HepG2 (cell line): ENCODE results near the gene PTPN2. TPM values are rescaled to one million over a fixed set of nuclear protein-coding genes. Genes with fewer than 3 reads are reported as not detected.

Source experiments
- CEBPG ChIP-seq: IDR thresholded peaks from 2 replicates; pipeline ENCODE4 v1.6.1; 2016
- CENPX ChIP-seq: sonication (generic); formaldehyde crosslinking; IDR thresholded peaks from 2 replicates; pipeline ENCODE4 v1.9.0; 2021; ENCODE audit warnings: mild to moderate bottlenecking, missing genetic modification reagents, moderate library complexity
- DNMT1 ChIP-seq: sonication (generic); formaldehyde crosslinking; IDR thresholded peaks from 2 replicates; pipeline ENCODE4 v1.5.1; 2020; ENCODE audit warnings: mild to moderate bottlenecking, missing genetic modification reagents
- EED ChIP-seq: sonication (generic); formaldehyde crosslinking; IDR thresholded peaks from 2 replicates; pipeline ENCODE4 v1.5.0; 2020; ENCODE audit warnings: mild to moderate bottlenecking, missing genetic modification reagents
- ELF1 ChIP-seq: sonication (generic); formaldehyde crosslinking; IDR thresholded peaks from 2 replicates; pipeline ENCODE4 v1.4.0; 2020; ENCODE audit warnings: missing genetic modification reagents
- FOXP1 ChIP-seq, 2 experiments: fragments of 450-650 bp in 1 of 2; IDR thresholded peaks; 2 replicates each; pipeline ENCODE4 v1.6.1; 2017 to 2018; ENCODE audit warnings: antibody characterized with exemption in 1 of 2
- GLI4 ChIP-seq: sonication (generic); formaldehyde crosslinking; IDR thresholded peaks from 2 replicates; pipeline ENCODE4 v1.5.1; 2020; ENCODE audit warnings: missing genetic modification reagents, mild to moderate bottlenecking, moderate library complexity, borderline replicate concordance
- ISX ChIP-seq: sonication (generic); formaldehyde crosslinking; conservative IDR thresholded peaks from 2 replicates; pipeline ENCODE4 v1.5.0; 2020; ENCODE audit warnings: missing genetic modification reagents
- MIER2 ChIP-seq: IDR thresholded peaks from 2 replicates; pipeline ENCODE4 v1.6.1; 2016; ENCODE audit warnings: missing biosample characterization, missing genetic modification reagents
- NR2F1 ChIP-seq, 2 experiments: fragments of 450-650 bp in 1 of 2; formaldehyde crosslinking in 1 of 2; IDR thresholded peaks; 2 replicates each; pipeline versions ENCODE4 v1.5.0 to v1.6.1; 2016 to 2020; ENCODE audit warnings: mild to moderate bottlenecking in 1 of 2, missing compliant biosample characterization in 1 of 2, missing genetic modification reagents in 1 of 2, moderate library complexity in 1 of 2
- PATZ1 ChIP-seq: sonication (generic); formaldehyde crosslinking; IDR thresholded peaks from 2 replicates; pipeline ENCODE4 v1.4.0; 2020; ENCODE audit warnings: missing genetic modification reagents
- RFX3 ChIP-seq: IDR thresholded peaks from 2 replicates; pipeline ENCODE4 v1.6.1; 2016; ENCODE audit warnings: missing biosample characterization, missing genetic modification reagents
- SMAD9 ChIP-seq: sonication (generic); formaldehyde crosslinking; IDR thresholded peaks from 2 replicates; pipeline ENCODE4 v1.5.1; 2020; ENCODE audit warnings: mild to moderate bottlenecking, missing genetic modification reagents
- SNAPC2 ChIP-seq: sonication (generic); formaldehyde crosslinking; IDR thresholded peaks from 2 replicates; pipeline ENCODE4 v1.8.1; 2022; ENCODE audit warnings: mild to moderate bottlenecking, missing genetic modification reagents
- SOX6 ChIP-seq, 2 experiments: fragments of 450-650 bp in 1 of 2; sonication (generic) in 1 of 2; formaldehyde crosslinking in 1 of 2; IDR thresholded peaks; 2 replicates each; pipeline versions ENCODE4 v1.4.0 to v1.6.1; 2017 to 2020; ENCODE audit warnings: antibody characterized with exemption in 1 of 2, mild to moderate bottlenecking in 1 of 2, missing genetic modification reagents in 1 of 2
- TBX3 ChIP-seq: fragments of 450-650 bp; IDR thresholded peaks from 2 replicates; pipeline ENCODE4 v1.6.1; 2017; ENCODE audit warnings: antibody characterized with exemption, mild to moderate bottlenecking, inconsistent platforms, borderline replicate concordance
- TEAD3 ChIP-seq: optimal IDR thresholded peaks from 2 replicates; pipeline ENCODE3; 2016; ENCODE audit warnings: borderline replicate concordance
- ZBTB4 ChIP-seq: sonication (generic); formaldehyde crosslinking; IDR thresholded peaks from 2 replicates; pipeline ENCODE4 v1.4.0; 2020; ENCODE audit warnings: missing genetic modification reagents, mild to moderate bottlenecking, borderline replicate concordance
- ZFX ChIP-seq: sonication (generic); formaldehyde crosslinking; IDR thresholded peaks from 2 replicates; pipeline ENCODE4 v1.4.0; 2020; ENCODE audit warnings: mild to moderate bottlenecking, low read depth, missing genetic modification reagents, moderate library complexity
- ZNF414 ChIP-seq: sonication (generic); formaldehyde crosslinking; IDR thresholded peaks from 2 replicates; pipeline ENCODE4 v1.5.0; 2020; ENCODE audit warnings: missing genetic modification reagents
- ZNF451 ChIP-seq: sonication (generic); formaldehyde crosslinking; IDR thresholded peaks from 2 replicates; pipeline ENCODE4 v1.5.0; 2020; ENCODE audit warnings: mild to moderate bottlenecking, missing genetic modification reagents
- ZNF501 ChIP-seq: sonication (generic); formaldehyde crosslinking; IDR thresholded peaks from 2 replicates; pipeline ENCODE4 v1.5.1; 2020; ENCODE audit warnings: mild to moderate bottlenecking, moderate library complexity, missing genetic modification reagents
- ZNF547 ChIP-seq: sonication (generic); formaldehyde crosslinking; IDR thresholded peaks from 2 replicates; pipeline ENCODE4 v1.5.1; 2020; ENCODE audit warnings: mild to moderate bottlenecking, missing genetic modification reagents
- ZNF619 ChIP-seq: sonication (generic); formaldehyde crosslinking; IDR thresholded peaks from 2 replicates; pipeline ENCODE4 v1.4.0; 2020; ENCODE audit warnings: mild to moderate bottlenecking, missing genetic modification reagents
- ZNF747 ChIP-seq: sonication (generic); formaldehyde crosslinking; IDR thresholded peaks from 2 replicates; pipeline ENCODE4 v1.8.1; 2023; ENCODE audit warnings: missing genetic modification reagents, mild to moderate bottlenecking, borderline replicate concordance
- ZNF816 ChIP-seq: sonication (generic); formaldehyde crosslinking; IDR thresholded peaks from 2 replicates; pipeline ENCODE4 v1.8.0; 2022; ENCODE audit warnings: missing genetic modification reagents, mild to moderate bottlenecking, borderline replicate concordance
- ZSCAN25 ChIP-seq: sonication (generic); formaldehyde crosslinking; IDR thresholded peaks from 2 replicates; pipeline ENCODE4 v1.8.0; 2022; ENCODE audit warnings: mild to moderate bottlenecking, missing genetic modification reagents
- polyA plus RNA-seq, 8 experiments: library from polyadenylated mRNA; depleted of rRNA in 3 of 8; stranded (reverse) in 7 of 8; unstranded in 1 of 8; fragments of >200 nt; fragmentation: Illumina TruSeq in 4 of 8; extraction: Trizol in 4 of 8; gene quantifications; 2 replicates each; pipeline versions ENCODE4 v1.2.1 to v1.2.3, GENCODE V29; 2011 to 2016; ENCODE audit warnings: low read depth in 4 of 8, missing spikeins in 1 of 8, mixed read lengths in 1 of 8; ENCODE audit not compliant: insufficient read depth in 1 of 8
- total RNA-seq, 5 experiments: library from RNA; depleted of rRNA; stranded (reverse); fragments of >200 nt; fragmentation: Illumina TruSeq; extraction: Trizol; gene quantifications; 2 replicates each; pipeline ENCODE4 v1.2.3, GENCODE V29; 2016; ENCODE audit warnings: low read depth in 1 of 5

The PTPN2 gene
- total and polyA plus RNA-seq, 2 of the 13 experiments (the other 11 are each of a cell fraction or from before 2014, with no cell fraction given) = 24.9 to 41.5 TPM

- TF ChIP-seq SOX6 (IDR thresholded peaks at IDR 0.05) = no peak
- TF ChIP-seq SOX6 (CRISPR knock-in tag; IDR thresholded peaks at IDR 0.05) = peak; percentile 62; the same call in 1 of the 2 replicates
- TF ChIP-seq EED (CRISPR knock-in tag) = 0 out of 2 replicates have a peak, but pooled peaks have one; percentile 29
- 0 out of 2 replicates have a peak, but pooled peaks have one; percentile 10 for TF ChIP-seq CEBPG (CRISPR knock-in tag)
- no peak for TF ChIP-seq ELF1 (CRISPR knock-in tag)
- no peak for TF ChIP-seq SNAPC2
- no peak for TF ChIP-seq SMAD9 (CRISPR knock-in tag)
- 0 out of 2 replicates have a peak, but pooled peaks have one; percentile 48 for TF ChIP-seq ZNF547 (CRISPR knock-in tag)
- peak; percentile 64 for TF ChIP-seq TEAD3 (CRISPR knock-in tag)
- TF ChIP-seq PATZ1 = no peak
- no peak for TF ChIP-seq FOXP1 (IDR thresholded peaks at IDR 0.05)
- TF ChIP-seq FOXP1 (CRISPR knock-in tag; IDR thresholded peaks at IDR 0.05) = no peak
- no peak for TF ChIP-seq ZNF414 (CRISPR knock-in tag)
- peak; percentile 58; the same call in 1 of the 2 replicates for TF ChIP-seq ZNF501 (CRISPR knock-in tag)
- TF ChIP-seq RFX3 = no peak
- no peak for TF ChIP-seq ISX (CRISPR knock-in tag)
- TF ChIP-seq TBX3 = no peak
- TF ChIP-seq ZSCAN25 (CRISPR knock-in tag) = peak; percentile 53
- no peak for TF ChIP-seq MIER2 (CRISPR knock-in tag)
- no peak for TF ChIP-seq DNMT1
- no peak for TF ChIP-seq GLI4 (CRISPR knock-in tag)
- TF ChIP-seq ZNF451 (CRISPR knock-in tag) = peak; percentile 62; the same call in 1 of the 2 replicates
- TF ChIP-seq ZFX (CRISPR knock-in tag) = peak; percentile 47; the same call in 1 of the 2 replicates
- no peak for TF ChIP-seq CENPX (CRISPR knock-in tag)
- 0 out of 2 replicates have a peak, but pooled peaks have one; percentile 26 for TF ChIP-seq ZNF619 (CRISPR knock-in tag)
- TF ChIP-seq ZNF816 (CRISPR knock-in tag) = no peak
- TF ChIP-seq NR2F1 (CRISPR knock-in tag; IDR thresholded peaks at IDR 0.05) = peak; percentile 93 to 95
- TF ChIP-seq ZNF747 = no peak
- TF ChIP-seq ZBTB4 (CRISPR knock-in tag) = peak; percentile 26; the same call in 1 of the 2 replicates
Observed at GRCh38 chr18:12766986-12767433, 117.0 kb downstream of the PTPN2 start (continued).
